OCI-M2 (cell line): ENCODE data around the gene EIF6.
"Not testable (repeated sequence)": the region's sequence is repeated elsewhere in the genome, so short reads cannot be mapped to it uniquely, and the experiment has no call there.

Source experiments
- DNase-seq: peaks from one replicate; lab custom pipeline; 2025; ENCODE audit not compliant: unreplicated experiment; lab: John Stamatoyannopoulos, UW

Gene EIF6

GRCh38 chr20:35262731-35263531 lies 21.6 kb downstream of the EIF6 start:
- DNase-seq, result not testable (repeated sequence)

GRCh38 chr20:35262321-35262720 lies 22.3 kb downstream of the EIF6 start:
- not testable (repeated sequence) for DNase-seq

GRCh38 chr20:35260426-35260825 lies 24.1 kb downstream of the EIF6 start:
- DNase-seq, result no peak

GRCh38 chr20:35257175-35257909 lies 27.2 kb downstream of the EIF6 start:
- no peak for DNase-seq

- DNase-seq, result no peak
These were observed 30.0 kb downstream of the EIF6 start for GRCh38 chr20:35254448-35254999.

GRCh38 chr20:35253010-35253409 lies 31.6 kb downstream of the EIF6 start:
- DNase-seq, result no peak

- DNase-seq, result not testable (repeated sequence)
These were observed 32.0 kb downstream of the EIF6 start for GRCh38 chr20:35252598-35252997.

- DNase-seq, result no peak
These were observed 32.5 kb downstream of the EIF6 start for GRCh38 chr20:35252037-35252461.

GRCh38 chr20:35251613-35251940 lies 33.0 kb downstream of the EIF6 start:
- DNase-seq, result no peak

- no peak for DNase-seq
These were observed 35.7 kb downstream of the EIF6 start for GRCh38 chr20:35248641-35249475.

- no peak for DNase-seq
These were observed 37.8 kb downstream of the EIF6 start for GRCh38 chr20:35246723-35247122.

GRCh38 chr20:35243986-35244385 lies 40.6 kb downstream of the EIF6 start:
- no peak for DNase-seq

GRCh38 chr20:35243317-35243716 lies 41.3 kb downstream of the EIF6 start:
- DNase-seq, result no peak

- no peak for DNase-seq
These were observed 43.7 kb downstream of the EIF6 start for GRCh38 chr20:35240811-35241293.

- DNase-seq, result no peak
These were observed 44.3 kb downstream of the EIF6 start for GRCh38 chr20:35240083-35240810.

GRCh38 chr20:35238735-35239134 lies 45.8 kb downstream of the EIF6 start:
- no peak for DNase-seq

GRCh38 chr20:35238170-35238569 lies 46.4 kb downstream of the EIF6 start:
- no peak for DNase-seq

GRCh38 chr20:35237486-35237885 lies 47.1 kb downstream of the EIF6 start:
- DNase-seq, result no peak

GRCh38 chr20:35235881-35236280 lies 48.7 kb downstream of the EIF6 start:
- DNase-seq, result no peak

- DNase-seq, result no peak
These were observed 52.0 kb downstream of the EIF6 start for GRCh38 chr20:35232575-35232974.
